AG04449 (cell line): ENCODE measurements around the gene DST.

ENCODE experiments used
- CTCF ChIA-PET: fragments of 350-600 bp; formaldehyde crosslinking; extraction: SDS; loops from one replicate; lab custom pipeline; 2021; ENCODE audit warnings: antibody characterized with exemption; lab: Yijun Ruan, JAX
- POLR2A ChIA-PET: fragments of 400-600, 350-600 bp; formaldehyde crosslinking; extraction: SDS; loops from one replicate; lab custom pipeline; 2020; ENCODE audit warnings: antibody characterized with exemption, inconsistent platforms; lab: Yijun Ruan, JAX
- DNase-seq: peaks from one replicate; pipeline ENCODE4 v3.0.0-alpha.2; 2010; ENCODE audit warnings: low read depth, low spot score
- H3K4me3 ChIP-seq: 2 replicates; pipeline ENCODE4 v1.5.1; 2011; ENCODE audit warnings: low read depth, mild to moderate bottlenecking, control low read depth, low read length
- TF ChIP-seq, protein P1 (sequence below): IDR thresholded peaks from one replicate; pipeline ENCODE4 v1.5.1; 2011; ENCODE audit warnings: mild to moderate bottlenecking, moderate library complexity, low read length, control low read depth, inconsistent platforms; ENCODE audit not compliant: insufficient read depth; ENCODE audit errors: missing control alignments

Gene DST

DNA sequence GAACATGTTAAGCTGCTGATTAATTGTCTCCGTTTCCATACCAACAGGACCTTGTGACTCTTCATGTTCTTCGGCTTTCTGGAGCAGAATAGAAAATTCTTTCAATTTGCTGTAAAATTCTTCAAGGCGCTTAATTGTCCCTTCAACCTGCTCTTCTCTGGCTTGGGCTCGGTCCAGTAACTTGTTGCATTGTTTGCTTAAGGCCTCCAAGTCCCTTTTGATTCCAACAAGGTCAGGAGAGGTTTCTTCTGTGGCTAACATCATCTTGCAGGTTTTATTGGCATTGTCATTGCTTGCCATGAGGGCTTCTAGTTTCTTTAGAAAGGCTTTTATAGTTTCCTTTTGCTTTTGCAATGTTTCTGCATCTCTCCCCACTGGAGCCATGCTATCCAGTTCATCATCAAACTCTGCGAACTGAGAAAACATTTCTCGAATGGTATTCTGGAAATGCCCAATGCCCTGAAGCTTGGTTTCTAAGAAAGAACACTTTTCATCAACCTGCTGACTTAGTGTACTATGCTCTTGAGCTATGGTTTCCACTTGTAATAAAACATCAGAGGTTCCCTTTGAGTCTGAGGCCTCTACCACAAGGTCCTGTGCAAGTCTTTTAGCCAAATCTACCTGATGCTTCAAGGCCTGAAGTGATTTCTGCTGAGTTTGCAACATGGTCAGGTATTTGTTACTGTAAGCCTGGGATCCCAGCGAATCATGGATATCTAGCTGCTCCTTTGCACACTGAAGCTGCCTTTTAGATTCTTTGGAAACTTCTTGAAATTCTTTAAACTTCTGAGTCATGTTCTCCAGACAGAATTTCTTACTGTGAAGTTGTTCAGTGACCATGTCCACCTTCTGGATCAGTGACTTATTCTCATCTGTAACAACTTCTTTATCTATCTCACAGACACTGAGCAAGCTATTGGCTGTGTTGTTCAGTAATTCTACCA is 90.2 kb downstream of the DST start:
- CTCF ChIA-PET, result interaction anchor here (0.8 to 5.6 kb wide), 7 partner anchors 11 to 58 kb away, joined by 3 to 27 read pairs (median 4); no protein-coding TSS in a partner anchor
- TF ChIP-seq, protein P1, sequence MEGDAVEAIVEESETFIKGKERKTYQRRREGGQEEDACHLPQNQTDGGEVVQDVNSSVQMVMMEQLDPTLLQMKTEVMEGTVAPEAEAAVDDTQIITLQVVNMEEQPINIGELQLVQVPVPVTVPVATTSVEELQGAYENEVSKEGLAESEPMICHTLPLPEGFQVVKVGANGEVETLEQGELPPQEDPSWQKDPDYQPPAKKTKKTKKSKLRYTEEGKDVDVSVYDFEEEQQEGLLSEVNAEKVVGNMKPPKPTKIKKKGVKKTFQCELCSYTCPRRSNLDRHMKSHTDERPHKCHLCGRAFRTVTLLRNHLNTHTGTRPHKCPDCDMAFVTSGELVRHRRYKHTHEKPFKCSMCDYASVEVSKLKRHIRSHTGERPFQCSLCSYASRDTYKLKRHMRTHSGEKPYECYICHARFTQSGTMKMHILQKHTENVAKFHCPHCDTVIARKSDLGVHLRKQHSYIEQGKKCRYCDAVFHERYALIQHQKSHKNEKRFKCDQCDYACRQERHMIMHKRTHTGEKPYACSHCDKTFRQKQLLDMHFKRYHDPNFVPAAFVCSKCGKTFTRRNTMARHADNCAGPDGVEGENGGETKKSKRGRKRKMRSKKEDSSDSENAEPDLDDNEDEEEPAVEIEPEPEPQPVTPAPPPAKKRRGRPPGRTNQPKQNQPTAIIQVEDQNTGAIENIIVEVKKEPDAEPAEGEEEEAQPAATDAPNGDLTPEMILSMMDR, result no peak
- POLR2A ChIA-PET, result interaction anchor here (0.8 to 1.4 kb wide), 2 partner anchors 10 to 13 kb away, joined by 3 read pairs; no protein-coding TSS in a partner anchor
- peak; percentile 53 for DNase-seq
- no peak overlapping the region for H3K4me3 ChIP-seq

DNA sequence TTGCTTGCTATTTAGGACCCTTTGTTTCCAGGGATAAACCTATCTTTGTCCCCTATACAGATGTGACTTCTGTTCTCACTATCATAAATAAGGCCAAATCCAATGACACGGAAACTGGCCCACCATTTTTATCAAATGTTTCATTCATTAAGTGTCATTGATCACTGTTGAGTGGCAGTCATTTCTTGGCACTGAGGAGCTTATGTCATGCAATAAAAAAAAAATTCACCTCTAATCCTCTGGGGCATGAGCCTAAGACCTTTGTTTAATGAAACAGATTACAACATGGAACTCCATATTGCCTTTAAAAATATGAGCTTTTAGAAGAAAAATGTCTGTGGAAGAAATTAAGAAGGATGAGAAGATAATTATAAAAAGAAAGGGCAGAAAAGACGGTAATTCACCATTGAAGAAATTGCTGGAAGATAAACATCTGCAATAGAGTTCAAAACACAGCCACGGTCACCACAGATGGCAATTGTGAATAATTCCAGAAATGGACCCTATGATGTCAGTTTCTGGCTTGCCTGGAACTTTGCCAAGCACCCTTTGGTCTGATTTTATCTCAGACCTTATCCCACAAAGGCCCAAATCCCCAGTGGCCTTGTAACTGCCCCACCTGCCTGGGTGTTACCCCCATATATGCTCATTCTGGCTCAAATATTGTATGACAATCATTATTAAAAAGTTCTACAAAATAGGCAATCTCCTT is 91.1 kb downstream of the DST start:
- DNase-seq, result no peak
- no peak overlapping the region for H3K4me3 ChIP-seq
- ChIA-PET POLR2A (no interaction called here), CTCF (interaction anchor here (1.1 to 5.6 kb wide), 5 partner anchors 10 to 57 kb away, joined by 3 to 27 read pairs (median 4); no protein-coding TSS in a partner anchor)
- TF ChIP-seq, protein P1, result no peak

DNA sequence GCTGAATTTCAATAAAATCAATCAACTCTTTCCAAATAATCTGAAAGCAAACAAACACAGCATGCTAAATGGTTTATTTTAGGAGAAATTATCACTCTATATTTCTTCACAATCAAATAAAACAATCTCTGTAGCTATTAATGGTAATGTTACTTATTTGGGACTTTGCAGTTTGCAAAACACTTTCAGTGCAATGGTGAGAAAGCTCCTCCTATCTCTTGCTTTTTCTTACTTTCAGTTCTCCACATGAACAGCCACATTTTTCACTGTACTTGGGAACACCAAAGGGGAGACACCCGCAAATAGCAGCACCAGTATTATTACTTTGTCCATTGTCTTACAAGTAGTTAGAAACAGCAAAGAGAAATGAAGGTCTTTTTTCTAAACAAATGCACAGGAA is 92.4 kb downstream of the DST start:
- TF ChIP-seq, protein P1, result no peak
- no peak for DNase-seq
- H3K4me3 ChIP-seq, result no peak overlapping the region
- POLR2A ChIA-PET, result no interaction called here
- CTCF ChIA-PET, result interaction anchor here (0.7 to 5.6 kb wide), 3 partner anchors 9 to 45 kb away, joined by 3 to 27 read pairs (median 24); no protein-coding TSS in a partner anchor

DNA sequence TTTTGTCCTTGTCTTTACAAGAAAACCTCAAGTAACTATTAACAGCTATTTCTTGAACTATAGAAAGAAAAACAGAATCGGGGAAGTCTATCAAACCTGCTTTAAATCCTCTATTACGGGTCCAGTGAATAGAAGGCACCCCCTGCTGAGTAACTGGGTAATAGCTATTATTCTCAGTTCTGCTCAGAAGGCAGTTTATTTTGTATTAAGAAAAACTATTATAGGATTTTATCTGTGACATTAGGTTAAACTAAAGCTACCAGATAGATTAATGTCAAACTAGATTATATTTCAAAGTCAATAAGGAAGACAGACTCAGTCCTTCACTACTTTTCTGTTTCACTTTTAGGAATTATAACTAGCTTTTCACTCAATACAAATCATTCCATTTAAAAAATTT is 93.7 kb downstream of the DST start:
- CTCF ChIA-PET, result interaction anchor here (0.6 to 4.5 kb wide), 13 partner anchors 12 to 235 kb away, joined by 3 to 27 read pairs (median 3); no protein-coding TSS in a partner anchor
- no peak overlapping the region for H3K4me3 ChIP-seq
- DNase-seq, result no peak
- TF ChIP-seq, protein P1, result peak; percentile 11
- POLR2A ChIA-PET, result no interaction called here

GRCh38 chr6:56547687-56548086 is 95.0 kb downstream of the DST start:
- TF ChIP-seq, protein P1, result no peak
- POLR2A ChIA-PET, result no interaction called here
- no peak overlapping the region for H3K4me3 ChIP-seq
- CTCF ChIA-PET, result interaction anchor here (0.8 to 4.5 kb wide), 8 partner anchors 23 to 233 kb away, joined by 3 to 27 read pairs (median 5); no protein-coding TSS in a partner anchor
- no peak for DNase-seq
